Measurements from ENCODE around the gene SDC3.

SDC3 gene

DNA sequence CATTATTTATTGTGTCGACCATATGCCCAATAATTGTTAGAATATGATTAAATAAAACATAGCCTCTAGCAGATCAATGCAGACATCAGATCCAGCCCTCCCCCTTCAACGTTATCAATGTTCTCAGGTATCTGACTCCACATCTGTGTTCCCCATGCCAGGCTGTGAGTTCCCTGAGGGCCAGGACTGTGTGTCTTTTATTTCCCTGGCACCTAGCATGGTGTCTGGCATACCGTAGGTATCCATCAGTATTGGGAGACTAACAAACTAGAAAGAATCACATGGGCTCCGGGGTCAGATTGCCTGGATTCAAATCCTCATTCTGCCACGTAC lies 48.3 kb downstream of the SDC3 start:
- Histone ChIP-seq H3K27me3 (ENCODE audit: insufficient read depth, low read length) (0 out of 2 replicates have a peak, but pooled peaks cover 3% of the 10 kb centered on the region), H3K79me2 (ENCODE audit: control insufficient read depth, insufficient read depth, low read length, unreplicated experiment) (no peaks in the 10 kb centered on the region), H3K36me3 (ENCODE audit: insufficient read depth, low read length) (no peaks in the 10 kb centered on the region), H3K27ac (ENCODE audit: low read depth, low read length) (no peak overlapping the region), H2AFZ (ENCODE audit: low read length, unreplicated experiment) (no peak overlapping the region), H3K4me3 (ENCODE audit: low read depth, low read length) (no peak overlapping the region), H3K4me1 (ENCODE audit: control insufficient read depth, insufficient read depth, low read length, unreplicated experiment) (no peaks in the 10 kb centered on the region)

DNA sequence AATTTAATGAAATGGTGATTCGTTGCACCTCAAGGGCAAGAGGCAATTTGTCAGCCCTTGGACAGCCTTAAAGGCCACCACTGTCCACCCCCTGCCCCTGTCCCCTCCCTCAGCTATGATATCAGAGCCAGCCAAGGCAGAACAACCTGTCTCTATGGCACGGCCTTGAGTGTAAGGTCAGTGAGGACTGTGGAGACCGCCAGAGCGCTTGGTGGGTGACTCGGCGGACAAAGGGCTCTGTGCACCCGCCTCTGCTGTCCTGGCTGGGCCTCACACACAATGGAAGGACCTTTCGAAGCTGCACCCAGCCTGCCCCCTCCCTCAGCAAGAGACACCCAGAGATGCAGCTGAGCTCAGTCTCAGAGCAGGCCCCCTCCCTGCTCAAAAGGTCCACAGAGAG lies 50.6 kb downstream of the SDC3 start:
- H3K4me3 ChIP-seq (ENCODE audit: low read depth, low read length), result no peak overlapping the region
- H3K27ac ChIP-seq (ENCODE audit: low read depth, low read length), result no peak overlapping the region
- no peaks in the 10 kb centered on the region for H3K36me3 ChIP-seq (ENCODE audit: insufficient read depth, low read length)
- no peak overlapping the region for H2AFZ ChIP-seq (ENCODE audit: low read length, unreplicated experiment)
- H3K4me1 ChIP-seq (ENCODE audit: control insufficient read depth, insufficient read depth, low read length, unreplicated experiment), result no peaks in the 10 kb centered on the region
- H3K27me3 ChIP-seq (ENCODE audit: insufficient read depth, low read length), result 0 out of 2 replicates have a peak, but pooled peaks cover 7% of the 10 kb centered on the region
- H3K79me2 ChIP-seq (ENCODE audit: control insufficient read depth, insufficient read depth, low read length, unreplicated experiment), result no peaks in the 10 kb centered on the region

DNA sequence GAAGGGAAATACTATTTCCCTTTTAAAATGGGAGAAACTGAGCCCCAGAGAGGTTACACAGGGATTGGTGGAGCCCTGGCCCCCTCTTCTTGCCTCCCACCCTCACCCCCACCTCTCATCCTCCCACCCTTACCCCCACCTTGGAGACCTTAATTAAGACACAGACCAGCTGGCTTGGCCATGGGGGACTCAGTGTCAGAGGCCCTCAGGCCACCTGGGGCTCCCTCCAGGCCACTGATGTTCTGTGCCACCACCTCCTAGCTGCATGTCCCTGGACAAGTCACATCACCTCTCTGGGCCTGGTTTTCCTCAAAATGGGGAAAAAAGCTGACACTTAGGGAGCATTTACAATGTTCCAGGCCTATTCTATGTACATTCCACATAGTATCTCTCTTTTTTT lies 51.5 kb downstream of the SDC3 start:
- Histone ChIP-seq H3K36me3 (ENCODE audit: insufficient read depth, low read length) (no peaks in the 10 kb centered on the region), H3K27ac (ENCODE audit: low read depth, low read length) (no peak overlapping the region), H2AFZ (ENCODE audit: low read length, unreplicated experiment) (no peak overlapping the region), H3K79me2 (ENCODE audit: control insufficient read depth, insufficient read depth, low read length, unreplicated experiment) (no peaks in the 10 kb centered on the region), H3K4me1 (ENCODE audit: control insufficient read depth, insufficient read depth, low read length, unreplicated experiment) (no peaks in the 10 kb centered on the region), H3K27me3 (ENCODE audit: insufficient read depth, low read length) (0 out of 2 replicates have a peak, but pooled peaks cover 7% of the 10 kb centered on the region), H3K4me3 (ENCODE audit: low read depth, low read length) (no peak overlapping the region)

DNA sequence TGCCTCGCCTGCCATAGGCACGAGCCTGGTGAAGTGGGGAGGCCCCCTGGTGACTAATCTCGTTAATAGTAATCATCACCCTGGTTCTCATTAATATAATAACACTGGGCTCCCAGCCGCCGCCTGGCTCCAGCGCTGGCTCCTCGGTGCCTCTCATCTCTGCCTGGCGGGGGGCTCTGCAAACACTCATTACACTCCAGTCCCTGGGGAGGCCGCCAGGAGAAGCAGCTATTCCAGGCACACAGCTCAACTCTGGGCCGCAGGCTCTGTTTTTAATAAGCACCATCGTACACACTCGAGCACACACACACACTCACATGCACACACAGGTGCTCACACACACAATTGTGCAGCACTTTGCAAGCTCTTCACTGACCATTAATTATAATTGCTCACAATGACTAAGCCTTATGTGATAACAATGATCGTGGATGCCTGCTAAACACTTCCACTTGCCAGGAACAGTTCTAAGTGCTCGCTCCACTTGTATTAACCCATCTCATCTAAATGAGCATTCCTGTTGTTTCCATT lies 52.2 kb downstream of the SDC3 start:
- Histone ChIP-seq H3K4me1 (ENCODE audit: control insufficient read depth, insufficient read depth, low read length, unreplicated experiment) (no peaks in the 10 kb centered on the region), H3K4me3 (ENCODE audit: low read depth, low read length) (no peak overlapping the region), H3K27ac (ENCODE audit: low read depth, low read length) (no peak overlapping the region), H3K79me2 (ENCODE audit: control insufficient read depth, insufficient read depth, low read length, unreplicated experiment) (no peaks in the 10 kb centered on the region), H3K27me3 (ENCODE audit: insufficient read depth, low read length) (0 out of 2 replicates have a peak, but pooled peaks cover 7% of the 10 kb centered on the region), H2AFZ (ENCODE audit: low read length, unreplicated experiment) (no peak overlapping the region), H3K36me3 (ENCODE audit: insufficient read depth, low read length) (no peaks in the 10 kb centered on the region)

DNA sequence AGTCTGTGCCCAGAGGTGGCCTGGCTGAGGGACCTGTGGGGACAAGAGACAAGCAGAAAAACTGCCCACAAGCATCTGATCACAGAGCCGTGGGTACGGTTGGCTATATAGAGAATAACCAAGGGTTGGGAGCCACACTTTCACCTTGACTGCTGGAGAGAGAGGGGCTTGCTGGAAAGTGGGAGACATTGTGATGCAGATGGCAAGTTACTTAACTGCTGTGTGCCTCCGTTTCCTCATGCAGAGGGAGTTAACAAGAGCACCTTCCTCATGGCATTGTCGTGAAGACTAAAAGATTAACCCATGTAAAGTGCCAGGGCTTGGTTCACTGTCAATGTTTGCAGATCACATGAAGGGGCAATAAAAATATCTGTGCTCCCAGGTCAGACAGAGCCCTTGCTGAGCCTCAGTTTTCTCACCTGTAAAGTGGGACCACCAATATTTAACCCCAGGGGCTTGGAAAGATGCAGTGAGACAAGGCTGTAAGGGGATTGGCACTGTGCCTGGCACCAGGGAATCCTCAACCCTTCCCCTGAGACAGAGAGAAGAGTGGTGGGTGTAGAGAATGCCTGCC lies 52.8 kb downstream of the SDC3 start:
- H3K4me3 ChIP-seq (ENCODE audit: low read depth, low read length), result no peak overlapping the region
- H3K4me1 ChIP-seq (ENCODE audit: control insufficient read depth, insufficient read depth, low read length, unreplicated experiment), result no peaks in the 10 kb centered on the region
- no peaks in the 10 kb centered on the region for H3K79me2 ChIP-seq (ENCODE audit: control insufficient read depth, insufficient read depth, low read length, unreplicated experiment)
- H2AFZ ChIP-seq (ENCODE audit: low read length, unreplicated experiment), result no peak overlapping the region
- H3K27me3 ChIP-seq (ENCODE audit: insufficient read depth, low read length), result 0 out of 2 replicates have a peak, but pooled peaks cover 7% of the 10 kb centered on the region
- no peaks in the 10 kb centered on the region for H3K36me3 ChIP-seq (ENCODE audit: insufficient read depth, low read length)
- no peak overlapping the region for H3K27ac ChIP-seq (ENCODE audit: low read depth, low read length)

DNA sequence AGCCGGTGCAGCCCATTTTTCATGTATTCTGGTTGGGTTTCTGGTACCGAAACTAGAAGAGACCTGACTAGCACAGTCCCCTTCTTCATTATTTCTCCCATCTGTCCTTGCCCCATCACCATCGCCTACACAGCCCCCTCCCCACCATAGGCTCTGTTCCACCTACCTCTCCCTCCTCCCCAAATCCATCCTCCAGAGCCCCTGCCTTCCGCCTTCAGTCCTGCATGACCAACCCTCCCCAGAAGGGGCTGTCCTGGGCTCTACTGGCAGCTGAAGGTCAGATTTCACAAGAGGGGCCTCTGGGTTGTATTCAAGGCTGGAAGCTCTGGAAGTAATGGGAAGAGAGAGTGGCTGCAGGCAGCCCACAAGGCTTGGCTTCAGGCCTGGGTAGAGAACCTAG lies 55.2 kb downstream of the SDC3 start:
- Histone ChIP-seq H3K4me3 (ENCODE audit: low read depth, low read length) (no peak overlapping the region), H3K4me1 (ENCODE audit: control insufficient read depth, insufficient read depth, low read length, unreplicated experiment) (no peaks in the 10 kb centered on the region), H3K36me3 (ENCODE audit: insufficient read depth, low read length) (no peaks in the 10 kb centered on the region), H3K27ac (ENCODE audit: low read depth, low read length) (no peak overlapping the region), H3K79me2 (ENCODE audit: control insufficient read depth, insufficient read depth, low read length, unreplicated experiment) (no peaks in the 10 kb centered on the region), H3K27me3 (ENCODE audit: insufficient read depth, low read length) (peaks cover 10% of the 10 kb centered on the region; the same call in 1 of the 2 replicates), H2AFZ (ENCODE audit: low read length, unreplicated experiment) (no peak overlapping the region)

DNA sequence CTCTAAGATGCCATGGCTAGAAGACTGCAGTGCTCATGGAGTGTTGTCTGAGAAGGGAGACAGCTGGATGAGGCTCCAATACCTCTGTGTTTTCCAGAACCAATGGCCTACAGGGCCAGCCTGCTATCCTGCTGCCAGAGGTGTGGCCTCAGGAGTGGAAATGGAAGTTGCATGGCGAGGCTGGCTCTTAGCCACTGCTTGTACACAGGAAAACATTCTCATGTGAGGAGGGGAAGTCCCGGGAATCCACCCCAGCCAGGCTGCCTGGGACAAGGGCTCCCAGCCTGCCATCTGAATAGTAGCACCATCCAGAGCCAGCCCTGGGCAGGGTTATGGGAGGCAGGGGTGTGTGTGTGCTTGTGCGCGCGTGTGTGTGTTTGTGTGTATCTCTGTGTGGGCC lies 56.5 kb downstream of the SDC3 start:
- no peak overlapping the region for H3K4me3 ChIP-seq (ENCODE audit: low read depth, low read length)
- H3K27me3 ChIP-seq (ENCODE audit: insufficient read depth, low read length), result peaks cover 15% of the 10 kb centered on the region; the same call in 1 of the 2 replicates
- no peaks in the 10 kb centered on the region for H3K79me2 ChIP-seq (ENCODE audit: control insufficient read depth, insufficient read depth, low read length, unreplicated experiment)
- no peaks in the 10 kb centered on the region for H3K4me1 ChIP-seq (ENCODE audit: control insufficient read depth, insufficient read depth, low read length, unreplicated experiment)
- H3K27ac ChIP-seq (ENCODE audit: low read depth, low read length), result no peak overlapping the region
- H2AFZ ChIP-seq (ENCODE audit: low read length, unreplicated experiment), result no peak overlapping the region
- no peaks in the 10 kb centered on the region for H3K36me3 ChIP-seq (ENCODE audit: insufficient read depth, low read length)

DNA sequence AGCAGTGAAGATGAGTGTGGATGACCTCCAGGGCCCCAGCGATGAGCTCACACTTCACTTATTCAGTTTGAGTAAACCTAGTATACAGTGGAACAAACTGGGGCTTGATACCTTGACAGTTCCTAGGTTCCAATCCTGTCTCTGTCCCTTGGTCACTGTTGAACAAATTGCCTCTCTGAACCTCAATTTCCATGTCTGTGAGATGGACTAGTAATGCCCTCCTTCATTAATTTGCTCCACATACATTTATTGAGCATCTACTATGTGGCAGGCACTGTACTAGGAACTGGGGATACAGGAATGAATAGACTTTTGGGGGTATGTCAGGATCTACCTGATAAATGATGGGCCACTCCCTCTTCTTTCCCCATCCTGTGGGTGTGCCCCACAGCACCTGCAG lies 57.3 kb downstream of the SDC3 start:
- no peaks in the 10 kb centered on the region for H3K4me1 ChIP-seq (ENCODE audit: control insufficient read depth, insufficient read depth, low read length, unreplicated experiment)
- H3K36me3 ChIP-seq (ENCODE audit: insufficient read depth, low read length), result no peaks in the 10 kb centered on the region
- no peak overlapping the region for H2AFZ ChIP-seq (ENCODE audit: low read length, unreplicated experiment)
- H3K79me2 ChIP-seq (ENCODE audit: control insufficient read depth, insufficient read depth, low read length, unreplicated experiment), result no peaks in the 10 kb centered on the region
- no peak overlapping the region for H3K27ac ChIP-seq (ENCODE audit: low read depth, low read length)
- H3K4me3 ChIP-seq (ENCODE audit: low read depth, low read length), result no peak overlapping the region
- peaks cover 19% of the 10 kb centered on the region; the same call in 1 of the 2 replicates for H3K27me3 ChIP-seq (ENCODE audit: insufficient read depth, low read length)

DNA sequence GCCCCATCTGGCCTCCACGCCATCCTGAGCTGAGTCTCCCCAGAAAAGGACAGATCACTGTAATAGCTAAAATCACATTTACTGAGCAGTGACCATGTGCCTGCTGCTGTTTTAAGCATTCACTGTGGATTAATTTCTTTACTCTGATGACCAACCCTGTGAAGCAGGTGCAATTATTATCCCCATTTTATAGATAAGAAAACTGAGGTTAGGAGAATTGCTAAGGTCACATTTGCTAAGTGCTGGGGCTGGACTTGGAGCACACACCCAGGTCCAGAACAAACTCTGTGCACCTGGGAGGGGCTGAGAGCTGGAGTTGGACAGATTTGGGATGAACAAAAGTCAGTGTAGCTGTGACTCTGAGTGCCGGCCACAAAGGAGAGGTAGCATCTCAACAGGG lies 58.0 kb downstream of the SDC3 start:
- no peaks in the 10 kb centered on the region for H3K79me2 ChIP-seq (ENCODE audit: control insufficient read depth, insufficient read depth, low read length, unreplicated experiment)
- no peak overlapping the region for H2AFZ ChIP-seq (ENCODE audit: low read length, unreplicated experiment)
- no peaks in the 10 kb centered on the region for H3K4me1 ChIP-seq (ENCODE audit: control insufficient read depth, insufficient read depth, low read length, unreplicated experiment)
- H3K36me3 ChIP-seq (ENCODE audit: insufficient read depth, low read length), result no peaks in the 10 kb centered on the region
- no peak overlapping the region for H3K27ac ChIP-seq (ENCODE audit: low read depth, low read length)
- H3K4me3 ChIP-seq (ENCODE audit: low read depth, low read length), result no peak overlapping the region
- peaks cover 24% of the 10 kb centered on the region; the same call in 1 of the 2 replicates for H3K27me3 ChIP-seq (ENCODE audit: insufficient read depth, low read length)

DNA sequence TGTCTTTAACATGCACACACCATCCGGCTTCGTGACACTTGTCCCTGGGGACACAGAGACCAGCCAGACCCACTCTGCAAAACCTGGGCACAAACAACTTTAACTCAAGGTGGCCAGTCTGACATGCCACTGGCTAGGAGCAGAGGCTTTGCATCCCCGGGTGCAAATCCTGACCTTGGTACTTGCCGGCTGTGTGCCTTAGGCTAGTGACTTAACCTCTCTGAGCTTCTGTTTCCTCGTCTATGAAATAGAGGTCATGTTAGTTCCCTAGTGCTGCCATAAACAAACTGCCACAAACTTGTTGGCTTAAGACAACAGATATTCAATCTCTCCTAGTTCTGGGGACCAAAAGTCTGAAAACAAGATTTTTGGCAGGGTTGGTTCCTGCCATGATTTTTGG lies 60.4 kb downstream of the SDC3 start:
- Histone ChIP-seq H3K79me2 (ENCODE audit: control insufficient read depth, insufficient read depth, low read length, unreplicated experiment) (no peaks in the 10 kb centered on the region), H3K36me3 (ENCODE audit: insufficient read depth, low read length) (no peaks in the 10 kb centered on the region), H3K4me3 (ENCODE audit: low read depth, low read length) (no peak overlapping the region), H3K4me1 (ENCODE audit: control insufficient read depth, insufficient read depth, low read length, unreplicated experiment) (no peaks in the 10 kb centered on the region), H2AFZ (ENCODE audit: low read length, unreplicated experiment) (no peak overlapping the region), H3K27me3 (ENCODE audit: insufficient read depth, low read length) (peaks cover 38% of the 10 kb centered on the region), H3K27ac (ENCODE audit: low read depth, low read length) (no peak overlapping the region)

DNA sequence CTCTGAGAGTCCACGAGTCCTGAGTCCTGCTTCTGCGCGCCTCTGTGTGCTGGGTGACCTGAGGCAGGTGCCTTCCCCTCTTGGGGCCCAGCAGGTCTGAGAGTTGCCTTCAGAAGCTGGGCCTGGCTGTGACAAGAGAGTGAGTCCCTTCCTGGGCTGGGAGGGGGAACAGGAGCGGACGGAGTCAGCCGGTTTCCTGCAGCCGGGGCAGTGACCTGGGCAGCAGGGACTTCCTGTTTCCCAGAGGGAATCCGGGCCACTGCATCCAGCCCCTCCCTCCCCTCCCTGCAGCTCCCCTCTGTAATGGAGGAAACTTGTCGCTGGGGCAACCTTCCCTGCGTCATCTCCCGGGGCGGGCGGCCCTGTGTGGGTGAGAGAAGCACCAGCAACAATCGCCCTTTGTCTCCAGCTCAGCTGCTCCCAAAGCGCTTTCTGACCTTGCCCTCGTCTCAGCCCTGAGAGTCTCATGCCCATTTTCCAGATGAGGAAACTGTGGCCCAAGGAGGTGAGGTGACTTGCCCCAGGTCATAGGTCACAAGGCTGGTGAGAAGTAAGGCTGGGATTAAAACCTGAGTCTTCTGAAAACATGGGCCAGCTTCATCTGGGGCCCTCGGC lies 61.1 kb downstream of the SDC3 start:
- Histone ChIP-seq H3K36me3 (ENCODE audit: insufficient read depth, low read length) (no peaks in the 10 kb centered on the region), H3K4me3 (ENCODE audit: low read depth, low read length) (no peak overlapping the region), H3K27me3 (ENCODE audit: insufficient read depth, low read length) (peaks cover 44% of the 10 kb centered on the region), H3K27ac (ENCODE audit: low read depth, low read length) (no peak overlapping the region), H3K79me2 (ENCODE audit: control insufficient read depth, insufficient read depth, low read length, unreplicated experiment) (no peaks in the 10 kb centered on the region), H3K4me1 (ENCODE audit: control insufficient read depth, insufficient read depth, low read length, unreplicated experiment) (no peaks in the 10 kb centered on the region), H2AFZ (ENCODE audit: low read length, unreplicated experiment) (no peak overlapping the region)
